ENCODE data around the gene ANAPC13.

The ANAPC13 gene

DNA sequence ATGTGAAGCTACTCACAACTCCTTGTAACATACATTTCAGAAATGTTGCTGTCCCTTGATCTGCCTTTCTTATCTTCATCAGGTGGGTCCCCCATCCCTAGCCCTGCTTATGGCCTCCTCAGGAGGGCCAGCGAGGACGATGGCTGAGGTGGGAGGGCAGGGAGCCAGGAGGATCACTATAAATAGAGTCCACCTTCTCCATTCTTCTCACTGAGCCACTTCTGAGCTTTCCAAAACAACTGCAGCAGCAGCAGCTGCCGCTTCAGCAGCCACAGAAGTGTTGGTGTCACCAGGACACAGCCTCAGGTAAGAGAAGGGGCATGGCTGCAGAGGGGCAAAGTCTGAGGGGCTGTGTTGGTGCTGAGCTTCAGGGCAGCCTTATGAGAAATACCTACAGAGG is 53.5 kb downstream of the ANAPC13 start:
- Histone ChIP-seq H3K27me3 (ENCODE audit: low read length) (no peaks in the 10 kb centered on the region), H3K36me3 (ENCODE audit: low read length) (no peaks in the 10 kb centered on the region), H3K79me2 (ENCODE audit: insufficient read depth, low read length) (no peaks in the 10 kb centered on the region), H3K27ac (ENCODE audit: low read depth, low read length) (no peak overlapping the region), H3K9me3 (ENCODE audit: insufficient read depth, low read length) (no peaks in the 10 kb centered on the region), H3K4me3 (ENCODE audit: insufficient read depth, low read length, poor library complexity, severe bottlenecking) (no peak overlapping the region), H3K9me2 (replicated peaks; ENCODE audit: insufficient read depth, low read length) (no peaks in the 10 kb centered on the region), H2AFZ (ENCODE audit: low read depth, low read length, severe bottlenecking) (no peak overlapping the region), H3K9ac (ENCODE audit: low read length) (no peak overlapping the region), H3K4me2 (ENCODE audit: low read depth, low read length, poor library complexity, severe bottlenecking) (no peak overlapping the region), H4K20me1 (ENCODE audit: low read depth, low read length) (no peaks in the 10 kb centered on the region), H3F3A (ENCODE audit: insufficient read depth) (no peaks in the 10 kb centered on the region)
- TF ChIP-seq EZH2phosphoT487 (conservative IDR thresholded peaks at IDR 0.05; ENCODE audit: low read length), result no peak
- TF ChIP-seq, protein P1, sequence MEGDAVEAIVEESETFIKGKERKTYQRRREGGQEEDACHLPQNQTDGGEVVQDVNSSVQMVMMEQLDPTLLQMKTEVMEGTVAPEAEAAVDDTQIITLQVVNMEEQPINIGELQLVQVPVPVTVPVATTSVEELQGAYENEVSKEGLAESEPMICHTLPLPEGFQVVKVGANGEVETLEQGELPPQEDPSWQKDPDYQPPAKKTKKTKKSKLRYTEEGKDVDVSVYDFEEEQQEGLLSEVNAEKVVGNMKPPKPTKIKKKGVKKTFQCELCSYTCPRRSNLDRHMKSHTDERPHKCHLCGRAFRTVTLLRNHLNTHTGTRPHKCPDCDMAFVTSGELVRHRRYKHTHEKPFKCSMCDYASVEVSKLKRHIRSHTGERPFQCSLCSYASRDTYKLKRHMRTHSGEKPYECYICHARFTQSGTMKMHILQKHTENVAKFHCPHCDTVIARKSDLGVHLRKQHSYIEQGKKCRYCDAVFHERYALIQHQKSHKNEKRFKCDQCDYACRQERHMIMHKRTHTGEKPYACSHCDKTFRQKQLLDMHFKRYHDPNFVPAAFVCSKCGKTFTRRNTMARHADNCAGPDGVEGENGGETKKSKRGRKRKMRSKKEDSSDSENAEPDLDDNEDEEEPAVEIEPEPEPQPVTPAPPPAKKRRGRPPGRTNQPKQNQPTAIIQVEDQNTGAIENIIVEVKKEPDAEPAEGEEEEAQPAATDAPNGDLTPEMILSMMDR (IDR thresholded peaks at IDR 0.05; ENCODE audit: insufficient read depth, low read length, poor library complexity, severe bottlenecking), result no peak

DNA sequence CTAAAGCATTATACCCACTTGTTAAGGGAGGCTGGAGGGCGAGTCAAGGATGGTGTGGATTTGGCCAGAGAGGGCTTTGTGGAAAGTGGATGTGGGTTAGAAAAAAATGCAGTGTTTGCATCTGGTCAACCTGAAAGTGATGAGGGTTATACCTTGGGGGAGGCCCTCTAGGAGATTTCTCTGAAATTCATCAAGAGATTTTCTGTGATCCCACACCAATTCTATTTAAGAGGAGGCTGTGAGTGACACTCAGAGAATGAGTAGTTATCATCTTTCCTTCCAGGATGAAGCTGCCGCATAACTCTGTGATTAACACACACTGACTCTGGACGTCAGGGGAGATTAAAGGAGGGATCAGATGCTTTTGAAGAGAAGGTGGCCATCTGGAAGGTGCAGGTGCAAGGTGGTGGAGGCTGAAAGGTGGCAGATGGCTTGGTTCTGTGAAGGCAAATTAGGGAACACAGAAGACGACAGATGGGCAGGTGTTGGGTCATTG is 54.8 kb downstream of the ANAPC13 start:
- TF ChIP-seq EZH2phosphoT487 (conservative IDR thresholded peaks at IDR 0.05; ENCODE audit: low read length), result no peak
- TF ChIP-seq, protein P1 (IDR thresholded peaks at IDR 0.05; ENCODE audit: insufficient read depth, low read length, poor library complexity, severe bottlenecking), result no peak
- Histone ChIP-seq H3K9me3 (ENCODE audit: insufficient read depth, low read length) (no peaks in the 10 kb centered on the region), H3K4me2 (ENCODE audit: low read depth, low read length, poor library complexity, severe bottlenecking) (no peak overlapping the region), H4K20me1 (ENCODE audit: low read depth, low read length) (no peaks in the 10 kb centered on the region), H2AFZ (ENCODE audit: low read depth, low read length, severe bottlenecking) (no peak overlapping the region), H3K27me3 (ENCODE audit: low read length) (no peaks in the 10 kb centered on the region), H3K9me2 (replicated peaks; ENCODE audit: insufficient read depth, low read length) (no peaks in the 10 kb centered on the region), H3F3A (ENCODE audit: insufficient read depth) (no peaks in the 10 kb centered on the region), H3K79me2 (ENCODE audit: insufficient read depth, low read length) (no peaks in the 10 kb centered on the region), H3K27ac (ENCODE audit: low read depth, low read length) (no peak overlapping the region), H3K9ac (ENCODE audit: low read length) (no peak overlapping the region), H3K4me3 (ENCODE audit: insufficient read depth, low read length, poor library complexity, severe bottlenecking) (no peak overlapping the region), H3K36me3 (ENCODE audit: low read length) (no peaks in the 10 kb centered on the region)

DNA sequence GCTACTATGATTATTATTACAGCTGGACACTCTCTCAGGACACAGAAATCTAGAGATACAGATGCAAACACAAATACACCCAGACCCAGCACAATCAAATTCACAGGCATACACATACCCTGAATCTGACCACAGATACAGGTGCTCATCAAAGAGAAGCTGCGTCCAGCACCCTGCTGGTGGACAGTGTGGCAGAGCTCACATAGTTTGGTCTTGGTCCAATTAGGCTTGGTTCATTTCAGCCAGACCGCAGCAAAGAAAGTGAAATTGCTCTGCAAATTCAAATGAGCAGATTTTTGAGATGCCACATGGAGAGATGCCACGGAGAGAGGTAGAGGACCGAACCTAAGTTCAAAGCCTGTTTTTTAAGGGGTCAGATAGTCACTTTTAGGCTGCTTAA is 55.6 kb downstream of the ANAPC13 start:
- Histone ChIP-seq H3K79me2 (ENCODE audit: insufficient read depth, low read length) (no peaks in the 10 kb centered on the region), H3K4me2 (ENCODE audit: low read depth, low read length, poor library complexity, severe bottlenecking) (no peak overlapping the region), H3K9me3 (ENCODE audit: insufficient read depth, low read length) (no peaks in the 10 kb centered on the region), H3K27me3 (ENCODE audit: low read length) (no peaks in the 10 kb centered on the region), H3K9me2 (replicated peaks; ENCODE audit: insufficient read depth, low read length) (no peaks in the 10 kb centered on the region), H3K9ac (ENCODE audit: low read length) (no peak overlapping the region), H2AFZ (ENCODE audit: low read depth, low read length, severe bottlenecking) (no peak overlapping the region), H3K4me3 (ENCODE audit: insufficient read depth, low read length, poor library complexity, severe bottlenecking) (no peak overlapping the region), H3K27ac (ENCODE audit: low read depth, low read length) (no peak overlapping the region), H3K36me3 (ENCODE audit: low read length) (no peaks in the 10 kb centered on the region), H4K20me1 (ENCODE audit: low read depth, low read length) (no peaks in the 10 kb centered on the region), H3F3A (ENCODE audit: insufficient read depth) (no peaks in the 10 kb centered on the region)
- TF ChIP-seq EZH2phosphoT487 (conservative IDR thresholded peaks at IDR 0.05; ENCODE audit: low read length), result no peak
- TF ChIP-seq, protein P1 (IDR thresholded peaks at IDR 0.05; ENCODE audit: insufficient read depth, low read length, poor library complexity, severe bottlenecking), result no peak
